Activated B cell treated with CpG ODN at 0.5 μM for 24 hours (primary cell): ENCODE data around the gene CPNE7. TPM values are rescaled to one million over a fixed set of nuclear protein-coding genes. Genes with fewer than 3 reads are reported as not detected.

Experiments used
- ATAC-seq: fragments of 200-7000 bp; cut with Tn5 transposase; one replicate; pipeline ENCODE4 v1.10.0; 2021; ENCODE audit warnings: low read depth, mild to moderate bottlenecking, moderate library complexity
- CTCF ChIA-PET: fragments of 350-600 bp; sonication (Branson Sonifier 250); formaldehyde crosslinking; loops from one replicate; lab custom pipeline; 2021; ENCODE audit warnings: antibody characterized with exemption; lab: Charles Lee
- POLR2A ChIA-PET: fragments of 350-600 bp; sonication (Branson Sonifier 250); formaldehyde crosslinking; loops from one replicate; lab custom pipeline; 2021; ENCODE audit warnings: antibody characterized with exemption; lab: Charles Lee
- DNase-seq: peaks from one replicate; pipeline ENCODE4 v3.0.0; 2022
- H3K27ac Mint-ChIP-seq: one replicate; pipeline ENCODE4 v1.8.0; 2020; ENCODE audit warnings: mixed read lengths
- H3K27me3 Mint-ChIP-seq: one replicate; pipeline ENCODE4 v1.8.0; 2021; ENCODE audit warnings: mixed read lengths
- H3K36me3 Mint-ChIP-seq: one replicate; pipeline ENCODE4 v1.8.0; 2021; ENCODE audit warnings: low read depth, mixed read lengths
- H3K4me1 Mint-ChIP-seq: one replicate; pipeline ENCODE4 v1.8.0; 2021; ENCODE audit warnings: mixed read lengths
- H3K4me3 Mint-ChIP-seq: one replicate; pipeline ENCODE4 v1.8.0; 2020; ENCODE audit warnings: mild to moderate bottlenecking, mixed read lengths
- H3K9me3 Mint-ChIP-seq: one replicate; pipeline ENCODE4 v1.8.0; 2020; ENCODE audit warnings: mixed read lengths
- CTCF ChIP-seq: fragments of 200-600 bp; IDR thresholded peaks from one replicate; pipeline ENCODE4 v1.8.0; 2022; ENCODE audit warnings: antibody characterized with exemption, mild to moderate bottlenecking
- intact Hi-C: fragments of 100-400 bp; cut with micrococcal nuclease; formaldehyde crosslinking; loops from one replicate; pipeline ENCODE4 v1.15.1; 2024
- total RNA-seq: library from RNA; stranded (reverse); gene quantifications from 2 replicates; pipeline ENCODE4 v1.2.3, GENCODE V29; 2022

CPNE7 gene
- total RNA-seq, 1 donor from 2014 or later, result 2.0 TPM

- no peaks in the 10 kb centered on the region for H3K4me1 Mint-ChIP-seq
- no peaks in the 10 kb centered on the region for H3K27me3 Mint-ChIP-seq
- H3K4me3 Mint-ChIP-seq, result no peak overlapping the region
- ChIA-PET POLR2A (no interaction called here), CTCF (no interaction called here)
- ATAC-seq (no peak), DNase-seq (no peak)
- H3K27ac Mint-ChIP-seq, result no peak overlapping the region
- no peak for TF ChIP-seq CTCF
- H3K36me3 Mint-ChIP-seq, result peaks cover 38% of the 10 kb centered on the region
- H3K9me3 Mint-ChIP-seq, result no peaks in the 10 kb centered on the region
- intact Hi-C loops, result no loop called here
Observed at GRCh38 chr16:89540557-89540956, 35.0 kb upstream of the CPNE7 start.

- ChIA-PET CTCF (no interaction called here), POLR2A (interaction anchor here (0.7 kb wide), 1 partner anchor 16 kb away, joined by 3 read pairs; no protein-coding TSS in a partner anchor)
- Mint-ChIP-seq H3K9me3 (no peaks in the 10 kb centered on the region), H3K27me3 (no peaks in the 10 kb centered on the region), H3K4me1 (no peaks in the 10 kb centered on the region), H3K27ac (no peak overlapping the region), H3K36me3 (peaks cover 45% of the 10 kb centered on the region), H3K4me3 (no peak overlapping the region)
- no peak for TF ChIP-seq CTCF
- no peak for DNase-seq
- no peak for ATAC-seq
- intact Hi-C loops, result no loop called here
Observed at GRCh38 chr16:89541792-89542191, 33.8 kb upstream of the CPNE7 start.

- CTCF ChIA-PET, result no interaction called here
- POLR2A ChIA-PET, result interaction anchor here (0.7 kb wide), 1 partner anchor 14 kb away, joined by 9 read pairs; no protein-coding TSS in a partner anchor
Observed at GRCh38 chr16:89544113-89544512, 31.4 kb upstream of the CPNE7 start.

GRCh38 chr16:89544713-89545043 lies 30.9 kb upstream of the CPNE7 start:
- Mint-ChIP-seq H3K27ac (no peak overlapping the region), H3K36me3 (peaks cover 60% of the 10 kb centered on the region), H3K4me1 (peaks cover 5% of the 10 kb centered on the region), H3K27me3 (no peaks in the 10 kb centered on the region), H3K4me3 (no peak overlapping the region), H3K9me3 (no peaks in the 10 kb centered on the region)
- ATAC-seq (no peak), DNase-seq (no peak)
- POLR2A ChIA-PET, result no interaction called here
- CTCF ChIA-PET, result no interaction called here
- intact Hi-C loops, result no loop called here
- no peak for TF ChIP-seq CTCF

More at GRCh38 chr16:89544113-89544512, 31.4 kb upstream of the CPNE7 start:
- no peaks in the 10 kb centered on the region for H3K27me3 Mint-ChIP-seq
- H3K4me1 Mint-ChIP-seq, result peaks cover 3% of the 10 kb centered on the region
- no peak overlapping the region for H3K27ac Mint-ChIP-seq
- no peaks in the 10 kb centered on the region for H3K9me3 Mint-ChIP-seq
- no peak for TF ChIP-seq CTCF
- no peak for ATAC-seq
- peaks cover 55% of the 10 kb centered on the region for H3K36me3 Mint-ChIP-seq
- intact Hi-C loops, result no loop called here
- DNase-seq, result no peak
- H3K4me3 Mint-ChIP-seq, result no peak overlapping the region

GRCh38 chr16:89545044-89545830 lies 30.3 kb upstream of the CPNE7 start:
- H3K27ac Mint-ChIP-seq, result no peak overlapping the region
- DNase-seq (no peak), ATAC-seq (no peak)
- no peak overlapping the region for H3K4me3 Mint-ChIP-seq
- ChIA-PET CTCF (no interaction called here), POLR2A (interaction anchor here (0.7 kb wide), 1 partner anchor 440 kb away, joined by 4 read pairs; no protein-coding TSS in a partner anchor)
- peaks cover 5% of the 10 kb centered on the region for H3K4me1 Mint-ChIP-seq
- peaks cover 63% of the 10 kb centered on the region for H3K36me3 Mint-ChIP-seq
- no peak for TF ChIP-seq CTCF
- no peaks in the 10 kb centered on the region for H3K9me3 Mint-ChIP-seq
- intact Hi-C loops, result no loop called here
- no peaks in the 10 kb centered on the region for H3K27me3 Mint-ChIP-seq
